GM12872 (cell line): ENCODE results near the gene PLCB3.

Experiments
- TF ChIP-seq, protein P1 (sequence below): IDR thresholded peaks from 3 replicates; pipeline ENCODE4 v1.5.1; 2011; ENCODE audit warnings: low read depth, mild to moderate bottlenecking, low read length, moderate library complexity; ENCODE audit not compliant: insufficient read depth

The PLCB3 gene

GRCh38 chr11:64286801-64287159 is 35.5 kb downstream of the PLCB3 start:
- TF ChIP-seq, protein P1, sequence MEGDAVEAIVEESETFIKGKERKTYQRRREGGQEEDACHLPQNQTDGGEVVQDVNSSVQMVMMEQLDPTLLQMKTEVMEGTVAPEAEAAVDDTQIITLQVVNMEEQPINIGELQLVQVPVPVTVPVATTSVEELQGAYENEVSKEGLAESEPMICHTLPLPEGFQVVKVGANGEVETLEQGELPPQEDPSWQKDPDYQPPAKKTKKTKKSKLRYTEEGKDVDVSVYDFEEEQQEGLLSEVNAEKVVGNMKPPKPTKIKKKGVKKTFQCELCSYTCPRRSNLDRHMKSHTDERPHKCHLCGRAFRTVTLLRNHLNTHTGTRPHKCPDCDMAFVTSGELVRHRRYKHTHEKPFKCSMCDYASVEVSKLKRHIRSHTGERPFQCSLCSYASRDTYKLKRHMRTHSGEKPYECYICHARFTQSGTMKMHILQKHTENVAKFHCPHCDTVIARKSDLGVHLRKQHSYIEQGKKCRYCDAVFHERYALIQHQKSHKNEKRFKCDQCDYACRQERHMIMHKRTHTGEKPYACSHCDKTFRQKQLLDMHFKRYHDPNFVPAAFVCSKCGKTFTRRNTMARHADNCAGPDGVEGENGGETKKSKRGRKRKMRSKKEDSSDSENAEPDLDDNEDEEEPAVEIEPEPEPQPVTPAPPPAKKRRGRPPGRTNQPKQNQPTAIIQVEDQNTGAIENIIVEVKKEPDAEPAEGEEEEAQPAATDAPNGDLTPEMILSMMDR = no peak

DNA sequence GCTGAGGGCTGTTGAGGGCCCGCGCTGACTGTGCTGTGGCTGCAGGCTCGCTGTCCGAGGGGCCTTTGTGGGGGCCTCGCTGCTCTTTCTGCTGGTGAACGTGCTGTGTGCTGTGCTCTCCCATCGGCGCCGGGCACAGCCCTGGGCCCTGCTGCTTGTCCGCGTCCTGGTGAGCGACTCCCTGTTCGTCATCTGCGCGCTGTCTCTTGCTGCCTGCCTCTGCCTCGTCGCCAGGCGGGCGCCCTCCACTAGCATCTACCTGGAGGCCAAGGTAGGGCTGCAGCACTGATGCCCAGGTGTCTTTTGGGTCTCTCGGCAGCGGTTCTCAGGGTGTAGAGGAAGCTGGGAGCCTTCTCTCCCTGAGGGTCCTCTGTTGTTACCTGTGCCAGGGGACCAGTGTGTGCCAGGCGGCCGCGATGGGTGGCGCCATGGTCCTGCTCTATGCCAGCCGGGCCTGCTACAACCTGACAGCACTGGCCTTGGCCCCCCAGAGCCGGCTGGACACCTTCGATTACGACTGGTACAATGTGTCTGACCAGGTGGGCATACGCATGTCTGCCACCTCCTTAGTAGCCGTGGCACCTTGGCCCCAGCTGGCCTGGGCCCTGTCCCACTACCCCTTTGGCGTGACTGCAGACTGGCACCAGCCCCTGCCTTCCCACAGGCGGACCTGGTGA is 36.5 kb downstream of the PLCB3 start:
- TF ChIP-seq, protein P1 = no peak

DNA sequence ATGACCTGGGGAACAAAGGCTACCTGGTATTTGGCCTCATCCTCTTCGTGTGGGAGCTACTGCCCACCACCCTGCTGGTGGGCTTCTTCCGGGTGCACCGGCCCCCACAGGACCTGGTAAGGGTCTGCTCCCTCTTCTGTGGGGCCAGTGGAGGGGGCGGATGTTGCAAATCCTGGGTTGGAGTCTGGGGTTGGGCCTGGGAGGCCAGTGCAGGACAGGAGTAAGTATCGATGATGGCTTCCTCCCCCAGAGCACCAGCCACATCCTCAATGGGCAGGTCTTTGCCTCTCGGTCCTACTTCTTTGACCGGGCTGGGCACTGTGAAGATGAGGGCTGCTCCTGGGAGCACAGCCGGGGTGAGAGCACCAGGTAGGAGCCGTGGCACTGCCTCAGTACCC is 37.0 kb downstream of the PLCB3 start:
- TF ChIP-seq, protein P1 = no peak

DNA sequence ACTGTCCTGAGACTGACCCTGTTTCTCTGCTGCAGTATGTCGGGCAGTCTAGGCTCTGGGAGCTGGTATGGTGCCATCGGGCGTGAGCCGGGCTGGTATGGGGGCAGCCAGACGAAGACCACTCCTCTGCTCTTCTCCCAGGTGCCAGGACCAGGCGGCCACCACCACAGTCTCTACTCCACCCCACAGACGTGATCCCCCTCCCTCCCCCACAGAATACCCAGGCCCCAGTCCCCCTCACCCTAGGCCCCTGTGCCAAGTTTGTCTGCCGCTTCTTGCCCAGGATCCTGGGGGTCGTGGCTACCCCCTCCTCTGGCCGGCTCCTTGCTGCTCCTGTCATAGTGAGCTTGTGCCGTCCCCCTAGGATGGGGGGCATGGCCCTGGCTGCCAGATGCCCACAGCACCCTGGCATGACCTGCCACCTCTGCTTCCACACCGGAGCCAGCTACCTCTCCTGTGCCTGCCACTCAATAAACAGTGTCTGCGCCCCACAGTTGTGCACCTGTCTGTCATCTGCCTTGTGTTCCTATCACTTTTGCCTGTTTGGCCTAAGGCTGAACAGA is 37.8 kb downstream of the PLCB3 start:
- TF ChIP-seq, protein P1 = no peak

GRCh38 chr11:64290352-64291261 is 39.3 kb downstream of the PLCB3 start:
- TF ChIP-seq, protein P1 = no peak

DNA sequence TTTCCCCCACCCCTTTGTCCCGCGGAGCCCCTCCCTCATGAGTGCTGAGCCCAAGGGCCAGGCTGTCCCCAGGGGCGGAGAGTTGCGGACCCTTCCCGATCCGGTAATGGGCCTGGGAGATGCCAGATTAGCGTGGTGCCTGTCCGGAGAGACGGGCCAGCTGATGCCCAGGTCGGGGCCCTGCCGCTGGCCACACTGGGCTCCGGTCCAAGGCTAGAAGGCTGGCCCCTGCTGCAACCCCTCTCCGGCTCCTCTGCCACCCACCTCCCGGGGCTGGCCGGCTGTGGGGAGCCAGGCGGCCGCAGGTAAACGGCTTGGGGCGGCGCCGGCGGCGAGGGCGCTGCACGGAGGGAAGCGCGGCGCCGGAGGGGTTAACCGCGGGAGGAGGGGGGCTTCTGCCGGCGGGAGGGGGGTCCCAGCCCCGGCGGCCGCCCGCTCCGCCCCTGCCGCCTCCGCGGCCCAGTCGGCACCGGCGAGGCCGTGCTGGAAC is 40.0 kb downstream of the PLCB3 start, which contains the start of gene KCNK4:
TSS of gene KCNK4 (plus strand) at position 41 of the 490 bp plus-strand sequence. CDS start 1,717 bp downstream, outside the sequence.
- TF ChIP-seq, protein P1 = no peak
